Mucosa of stomach (tissue), 1 donor: Measurements from ENCODE around the gene TMEM132C.

ENCODE experiments used
- H3K27me3 ChIP-seq: one replicate; pipeline ENCODE4 v1.7.0; 2013; ENCODE audit warnings: mild to moderate bottlenecking, low read length; ENCODE audit not compliant: control insufficient read depth, insufficient read depth
- H3K36me3 ChIP-seq: one replicate; pipeline ENCODE4 v1.7.0; 2013; ENCODE audit warnings: low read length; ENCODE audit not compliant: control insufficient read depth, insufficient read depth
- H3K4me1 ChIP-seq: one replicate; pipeline ENCODE4 v1.7.0; 2013; ENCODE audit warnings: mild to moderate bottlenecking, low read length; ENCODE audit not compliant: control insufficient read depth, insufficient read depth
- H3K4me3 ChIP-seq: one replicate; pipeline ENCODE4 v1.7.0; 2013; ENCODE audit warnings: low read length
- H3K9ac ChIP-seq: one replicate; pipeline ENCODE4 v1.7.0; 2013; ENCODE audit warnings: mild to moderate bottlenecking, low read length, moderate library complexity
- H3K9me3 ChIP-seq: one replicate; pipeline ENCODE4 v1.7.0; 2013; ENCODE audit warnings: mild to moderate bottlenecking, low read length, moderate library complexity; ENCODE audit not compliant: control insufficient read depth
- donor health status: Pancreatic carcinoma.

The TMEM132C gene

GRCh38 chr12:128695697-128696096, 428.7 kb downstream of the TMEM132C start:
- no peaks in the 10 kb centered on the region for H3K36me3 ChIP-seq
- H3K27me3 ChIP-seq = no peaks in the 10 kb centered on the region
- H3K4me3 ChIP-seq = no peak overlapping the region
- H3K9me3 ChIP-seq = no peaks in the 10 kb centered on the region
- no peak overlapping the region for H3K9ac ChIP-seq
- no peaks in the 10 kb centered on the region for H3K4me1 ChIP-seq

- H3K4me3 ChIP-seq = no peak overlapping the region
- no peaks in the 10 kb centered on the region for H3K4me1 ChIP-seq
- no peaks in the 10 kb centered on the region for H3K36me3 ChIP-seq
- H3K9ac ChIP-seq = no peak overlapping the region
- no peaks in the 10 kb centered on the region for H3K9me3 ChIP-seq
- no peaks in the 10 kb centered on the region for H3K27me3 ChIP-seq
These were observed 431.5 kb downstream of the TMEM132C start for GRCh38 chr12:128698301-128698972.

- Histone ChIP-seq H3K36me3 (no peaks in the 10 kb centered on the region), H3K9me3 (no peaks in the 10 kb centered on the region), H3K9ac (no peak overlapping the region), H3K4me3 (no peak overlapping the region), H3K27me3 (no peaks in the 10 kb centered on the region), H3K4me1 (no peaks in the 10 kb centered on the region)
These were observed 432.1 kb downstream of the TMEM132C start for GRCh38 chr12:128699106-128699505.

GRCh38 chr12:128702371-128702770, 435.4 kb downstream of the TMEM132C start:
- Histone ChIP-seq H3K27me3 (no peaks in the 10 kb centered on the region), H3K9me3 (no peaks in the 10 kb centered on the region), H3K4me1 (no peaks in the 10 kb centered on the region), H3K9ac (no peak overlapping the region), H3K4me3 (no peak overlapping the region), H3K36me3 (no peaks in the 10 kb centered on the region)

- H3K9me3 ChIP-seq = no peaks in the 10 kb centered on the region
- no peaks in the 10 kb centered on the region for H3K4me1 ChIP-seq
- H3K9ac ChIP-seq = no peak overlapping the region
- H3K27me3 ChIP-seq = no peaks in the 10 kb centered on the region
- H3K36me3 ChIP-seq = no peaks in the 10 kb centered on the region
- no peak overlapping the region for H3K4me3 ChIP-seq
These were observed 438.2 kb downstream of the TMEM132C start for GRCh38 chr12:128705140-128705539.

- H3K27me3 ChIP-seq = no peaks in the 10 kb centered on the region
- no peaks in the 10 kb centered on the region for H3K4me1 ChIP-seq
- H3K9me3 ChIP-seq = no peaks in the 10 kb centered on the region
- H3K36me3 ChIP-seq = no peaks in the 10 kb centered on the region
- no peak overlapping the region for H3K9ac ChIP-seq
- no peak overlapping the region for H3K4me3 ChIP-seq
These were observed 440.5 kb downstream of the TMEM132C start for GRCh38 chr12:128707488-128707887.

- Histone ChIP-seq H3K36me3 (no peaks in the 10 kb centered on the region), H3K4me3 (no peak overlapping the region), H3K9ac (no peak overlapping the region), H3K27me3 (no peaks in the 10 kb centered on the region), H3K4me1 (no peaks in the 10 kb centered on the region), H3K9me3 (no peaks in the 10 kb centered on the region)
These were observed 441.8 kb downstream of the TMEM132C start for GRCh38 chr12:128708789-128709188.

GRCh38 chr12:128709660-128710059, 442.7 kb downstream of the TMEM132C start:
- Histone ChIP-seq H3K36me3 (no peaks in the 10 kb centered on the region), H3K9me3 (no peaks in the 10 kb centered on the region), H3K9ac (no peak overlapping the region), H3K27me3 (no peaks in the 10 kb centered on the region), H3K4me3 (no peak overlapping the region), H3K4me1 (no peaks in the 10 kb centered on the region)

GRCh38 chr12:128711486-128711885, 444.5 kb downstream of the TMEM132C start:
- no peaks in the 10 kb centered on the region for H3K36me3 ChIP-seq
- no peaks in the 10 kb centered on the region for H3K4me1 ChIP-seq
- H3K4me3 ChIP-seq = no peak overlapping the region
- no peaks in the 10 kb centered on the region for H3K9me3 ChIP-seq
- H3K27me3 ChIP-seq = no peaks in the 10 kb centered on the region
- H3K9ac ChIP-seq = no peak overlapping the region

GRCh38 chr12:128712622-128713021, 445.7 kb downstream of the TMEM132C start:
- Histone ChIP-seq H3K27me3 (no peaks in the 10 kb centered on the region), H3K9ac (no peak overlapping the region), H3K4me3 (no peak overlapping the region), H3K9me3 (no peaks in the 10 kb centered on the region), H3K36me3 (no peaks in the 10 kb centered on the region), H3K4me1 (no peaks in the 10 kb centered on the region)

- no peaks in the 10 kb centered on the region for H3K4me1 ChIP-seq
- no peaks in the 10 kb centered on the region for H3K27me3 ChIP-seq
- no peak overlapping the region for H3K4me3 ChIP-seq
- H3K36me3 ChIP-seq = no peaks in the 10 kb centered on the region
- no peak overlapping the region for H3K9ac ChIP-seq
- peaks cover 5% of the 10 kb centered on the region for H3K9me3 ChIP-seq
These were observed 448.5 kb downstream of the TMEM132C start for GRCh38 chr12:128715485-128715884.

- Histone ChIP-seq H3K4me1 (peaks cover 15% of the 10 kb centered on the region), H3K36me3 (no peaks in the 10 kb centered on the region), H3K4me3 (no peak overlapping the region), H3K9me3 (peaks cover 3% of the 10 kb centered on the region), H3K27me3 (no peaks in the 10 kb centered on the region), H3K9ac (no peak overlapping the region)
These were observed 457.6 kb downstream of the TMEM132C start for GRCh38 chr12:128724468-128725046.
